ENCODE measurements around the gene VAV1. TPM values are rescaled to one million over a fixed set of nuclear protein-coding genes. Genes with fewer than 3 reads are reported as not detected.

The VAV1 gene
- total RNA-seq, 1 donor, result 0.36 TPM

DNA sequence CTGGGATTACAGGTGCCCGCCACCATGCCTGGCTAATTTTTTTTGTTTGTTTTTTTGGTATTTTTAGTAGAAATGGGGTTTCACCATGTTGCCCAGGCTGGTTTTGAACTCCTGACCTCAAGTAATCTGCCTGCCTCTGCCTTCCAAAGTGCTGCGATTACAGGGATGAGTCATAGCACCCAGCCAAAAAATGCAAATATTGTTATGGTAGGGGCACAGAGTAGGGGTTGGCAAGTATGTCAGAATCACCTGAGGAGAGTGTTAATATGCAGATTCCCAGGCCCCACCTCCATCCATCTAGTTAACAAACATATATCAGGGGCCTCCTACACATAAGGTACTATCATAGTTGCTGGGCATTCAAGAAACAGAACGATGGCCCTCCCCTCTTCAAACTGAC lies 44.7 kb downstream of the VAV1 start:
- H3K4me1 ChIP-seq (ENCODE audit: insufficient read depth, low read length), result no peaks in the 10 kb centered on the region
- no peak overlapping the region for H3K4me2 ChIP-seq (ENCODE audit: insufficient read depth, low read length)
- no peak overlapping the region for H3K4me3 ChIP-seq (ENCODE audit: insufficient read depth, low read length)
- no peak overlapping the region for H3K27ac ChIP-seq (ENCODE audit: low read depth, low read length)
- peaks cover 6% of the 10 kb centered on the region for H3K9me3 ChIP-seq (ENCODE audit: low read depth, low read length)
- H4K20me1 ChIP-seq (ENCODE audit: insufficient read depth, low read length), result no peaks in the 10 kb centered on the region
- no peaks in the 10 kb centered on the region for H3K79me2 ChIP-seq (ENCODE audit: insufficient read depth, low read length)
- TF ChIP-seq, protein P1, sequence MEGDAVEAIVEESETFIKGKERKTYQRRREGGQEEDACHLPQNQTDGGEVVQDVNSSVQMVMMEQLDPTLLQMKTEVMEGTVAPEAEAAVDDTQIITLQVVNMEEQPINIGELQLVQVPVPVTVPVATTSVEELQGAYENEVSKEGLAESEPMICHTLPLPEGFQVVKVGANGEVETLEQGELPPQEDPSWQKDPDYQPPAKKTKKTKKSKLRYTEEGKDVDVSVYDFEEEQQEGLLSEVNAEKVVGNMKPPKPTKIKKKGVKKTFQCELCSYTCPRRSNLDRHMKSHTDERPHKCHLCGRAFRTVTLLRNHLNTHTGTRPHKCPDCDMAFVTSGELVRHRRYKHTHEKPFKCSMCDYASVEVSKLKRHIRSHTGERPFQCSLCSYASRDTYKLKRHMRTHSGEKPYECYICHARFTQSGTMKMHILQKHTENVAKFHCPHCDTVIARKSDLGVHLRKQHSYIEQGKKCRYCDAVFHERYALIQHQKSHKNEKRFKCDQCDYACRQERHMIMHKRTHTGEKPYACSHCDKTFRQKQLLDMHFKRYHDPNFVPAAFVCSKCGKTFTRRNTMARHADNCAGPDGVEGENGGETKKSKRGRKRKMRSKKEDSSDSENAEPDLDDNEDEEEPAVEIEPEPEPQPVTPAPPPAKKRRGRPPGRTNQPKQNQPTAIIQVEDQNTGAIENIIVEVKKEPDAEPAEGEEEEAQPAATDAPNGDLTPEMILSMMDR (IDR thresholded peaks at IDR 0.05; ENCODE audit: extremely low read depth, low read depth, low read length), result no peak
- DNase-seq (ENCODE audit: insufficient read length, low spot score, missing footprints), result no peak
- no peaks in the 10 kb centered on the region for H3K27me3 ChIP-seq (ENCODE audit: insufficient read depth, low read length)
- H2AFZ ChIP-seq (ENCODE audit: low read length), result no peak overlapping the region
- no peaks in the 10 kb centered on the region for H3K36me3 ChIP-seq (ENCODE audit: insufficient read depth, low read length)

DNA sequence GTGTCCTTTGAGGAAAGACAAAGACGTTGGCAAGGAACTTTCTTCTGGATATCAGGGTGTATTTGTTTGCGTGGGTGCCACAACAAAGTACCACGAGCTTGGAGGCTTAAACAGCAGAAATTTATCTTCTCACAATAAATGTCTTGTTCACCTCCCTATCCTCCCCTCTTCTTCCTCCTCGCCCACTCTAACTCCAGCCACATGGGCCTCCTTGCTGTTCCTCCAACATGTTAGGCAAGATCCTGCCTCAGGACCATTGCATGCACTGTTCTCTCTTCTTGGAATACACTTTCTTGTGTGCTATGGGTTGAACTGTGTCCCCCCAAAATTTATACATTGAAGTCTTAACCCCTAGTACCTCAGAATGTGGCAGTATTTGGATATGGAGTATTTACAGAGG lies 45.7 kb downstream of the VAV1 start:
- H3K27me3 ChIP-seq (ENCODE audit: insufficient read depth, low read length), result no peaks in the 10 kb centered on the region
- H3K79me2 ChIP-seq (ENCODE audit: insufficient read depth, low read length), result no peaks in the 10 kb centered on the region
- no peak overlapping the region for H2AFZ ChIP-seq (ENCODE audit: low read length)
- TF ChIP-seq, protein P1 (IDR thresholded peaks at IDR 0.05; ENCODE audit: extremely low read depth, low read depth, low read length), result no peak
- H3K4me1 ChIP-seq (ENCODE audit: insufficient read depth, low read length), result no peaks in the 10 kb centered on the region
- no peak overlapping the region for H3K4me3 ChIP-seq (ENCODE audit: insufficient read depth, low read length)
- no peaks in the 10 kb centered on the region for H3K36me3 ChIP-seq (ENCODE audit: insufficient read depth, low read length)
- no peak overlapping the region for H3K4me2 ChIP-seq (ENCODE audit: insufficient read depth, low read length)
- H3K27ac ChIP-seq (ENCODE audit: low read depth, low read length), result no peak overlapping the region
- peaks cover 6% of the 10 kb centered on the region for H3K9me3 ChIP-seq (ENCODE audit: low read depth, low read length)
- no peak for DNase-seq (ENCODE audit: insufficient read length, low spot score, missing footprints)
- no peaks in the 10 kb centered on the region for H4K20me1 ChIP-seq (ENCODE audit: insufficient read depth, low read length)

GRCh38 chr19:6819323-6819722 lies 46.8 kb downstream of the VAV1 start:
- Histone ChIP-seq H4K20me1 (ENCODE audit: insufficient read depth, low read length) (no peaks in the 10 kb centered on the region), H3K4me2 (ENCODE audit: insufficient read depth, low read length) (no peak overlapping the region), H3K4me3 (ENCODE audit: insufficient read depth, low read length) (no peak overlapping the region), H3K36me3 (ENCODE audit: insufficient read depth, low read length) (no peaks in the 10 kb centered on the region), H3K79me2 (ENCODE audit: insufficient read depth, low read length) (no peaks in the 10 kb centered on the region), H3K27me3 (ENCODE audit: insufficient read depth, low read length) (no peaks in the 10 kb centered on the region), H3K4me1 (ENCODE audit: insufficient read depth, low read length) (no peaks in the 10 kb centered on the region), H2AFZ (ENCODE audit: low read length) (no peak overlapping the region), H3K27ac (ENCODE audit: low read depth, low read length) (no peak overlapping the region), H3K9me3 (ENCODE audit: low read depth, low read length) (peaks cover 6% of the 10 kb centered on the region)
- TF ChIP-seq, protein P1 (IDR thresholded peaks at IDR 0.05; ENCODE audit: extremely low read depth, low read depth, low read length), result no peak
- no peak for DNase-seq (ENCODE audit: insufficient read length, low spot score, missing footprints)

- no peaks in the 10 kb centered on the region for H3K36me3 ChIP-seq (ENCODE audit: insufficient read depth, low read length)
- no peaks in the 10 kb centered on the region for H3K4me1 ChIP-seq (ENCODE audit: insufficient read depth, low read length)
- H3K27me3 ChIP-seq (ENCODE audit: insufficient read depth, low read length), result no peaks in the 10 kb centered on the region
- no peak overlapping the region for H3K4me2 ChIP-seq (ENCODE audit: insufficient read depth, low read length)
- no peaks in the 10 kb centered on the region for H3K79me2 ChIP-seq (ENCODE audit: insufficient read depth, low read length)
- DNase-seq (ENCODE audit: insufficient read length, low spot score, missing footprints), result no peak
- no peak overlapping the region for H3K4me3 ChIP-seq (ENCODE audit: insufficient read depth, low read length)
- no peaks in the 10 kb centered on the region for H4K20me1 ChIP-seq (ENCODE audit: insufficient read depth, low read length)
- no peak overlapping the region for H3K27ac ChIP-seq (ENCODE audit: low read depth, low read length)
- TF ChIP-seq, protein P1 (IDR thresholded peaks at IDR 0.05; ENCODE audit: extremely low read depth, low read depth, low read length), result no peak
- peaks cover 6% of the 10 kb centered on the region for H3K9me3 ChIP-seq (ENCODE audit: low read depth, low read length)
- no peak overlapping the region for H2AFZ ChIP-seq (ENCODE audit: low read length)
Measured at GRCh38 chr19:6820237-6820636, 47.7 kb downstream of the VAV1 start.
